Ishikawa (cell line): ENCODE data around the gene NKAPD1.

Source experiments
- CEBPB ChIP-seq: IDR thresholded peaks from 2 replicates; pipeline ENCODE4 v1.6.1; 2012
- CREB1 ChIP-seq: IDR thresholded peaks from 2 replicates; pipeline ENCODE4 v1.6.1; 2012; ENCODE audit warnings: low read depth
- EGR1 ChIP-seq: IDR thresholded peaks from 2 replicates; pipeline ENCODE4 v1.6.1; 2012
- EP300 ChIP-seq: IDR thresholded peaks from 2 replicates; pipeline ENCODE4 v1.6.1; 2012; ENCODE audit warnings: borderline replicate concordance
- FOXM1 ChIP-seq: IDR thresholded peaks from 2 replicates; pipeline ENCODE4 v1.6.1; 2012; ENCODE audit warnings: low read depth, borderline replicate concordance
- NFIC ChIP-seq: IDR thresholded peaks from 2 replicates; pipeline ENCODE4 v1.6.1; 2012
- RAD21 ChIP-seq: IDR thresholded peaks from 2 replicates; pipeline ENCODE4 v1.6.1; 2012; ENCODE audit warnings: low read depth
- REST ChIP-seq: IDR thresholded peaks from 2 replicates; pipeline ENCODE4 v1.6.1; 2012; ENCODE audit warnings: low read depth, mild to moderate bottlenecking
- TAF1 ChIP-seq: IDR thresholded peaks from 2 replicates; pipeline ENCODE4 v1.6.1; 2012; ENCODE audit warnings: low read depth, mild to moderate bottlenecking
- TCF12 ChIP-seq: IDR thresholded peaks from 2 replicates; pipeline ENCODE4 v1.6.1; 2012; ENCODE audit warnings: low read depth
- TEAD4 ChIP-seq: IDR thresholded peaks from 2 replicates; pipeline ENCODE4 v1.6.1; 2012
- USF1 ChIP-seq: IDR thresholded peaks from 2 replicates; pipeline ENCODE4 v1.6.1; 2012
- YY1 ChIP-seq: IDR thresholded peaks from 2 replicates; pipeline ENCODE4 v1.6.1; 2012; ENCODE audit warnings: low read depth
- ZBTB7A ChIP-seq: IDR thresholded peaks from 2 replicates; pipeline ENCODE4 v1.6.1; 2012; ENCODE audit warnings: low read depth

Gene NKAPD1

GRCh38 chr11:112100462-112100861 lies 26.4 kb downstream of the NKAPD1 start:
- TF ChIP-seq RAD21 (no peak), FOXM1 (no peak), EP300 (no peak)

GRCh38 chr11:112103446-112103845 lies 29.3 kb downstream of the NKAPD1 start:
- no peak for TF ChIP-seq ZBTB7A
- no peak for TF ChIP-seq USF1
- TF ChIP-seq FOXM1: no peak
- TF ChIP-seq NFIC: no peak
- no peak for TF ChIP-seq EGR1
- TF ChIP-seq EP300: no peak
- no peak for TF ChIP-seq TCF12
- no peak for TF ChIP-seq CREB1
- no peak for TF ChIP-seq REST
- TF ChIP-seq YY1: no peak
- no peak for TF ChIP-seq TAF1
- no peak for TF ChIP-seq RAD21

- no peak for TF ChIP-seq FOXM1
- TF ChIP-seq EP300: no peak
- no peak for TF ChIP-seq CREB1
- no peak for TF ChIP-seq YY1
- no peak for TF ChIP-seq TAF1
- TF ChIP-seq CEBPB: no peak
These were observed 32.0 kb downstream of the NKAPD1 start for GRCh38 chr11:112106070-112106469.

- no peak for TF ChIP-seq CEBPB
- TF ChIP-seq RAD21: peak; percentile 71
These were observed 39.7 kb downstream of the NKAPD1 start for GRCh38 chr11:112113539-112114457.

GRCh38 chr11:112114460-112114859 lies 40.4 kb downstream of the NKAPD1 start:
- no peak for TF ChIP-seq REST
- no peak for TF ChIP-seq ZBTB7A
- no peak for TF ChIP-seq FOXM1
- no peak for TF ChIP-seq USF1
- no peak for TF ChIP-seq EP300
- no peak for TF ChIP-seq TCF12
- TF ChIP-seq CEBPB: no peak
- TF ChIP-seq NFIC: no peak
- no peak for TF ChIP-seq TAF1

GRCh38 chr11:112115386-112115785 lies 41.3 kb downstream of the NKAPD1 start:
- TF ChIP-seq RAD21 (no peak), FOXM1 (no peak), REST (no peak), USF1 (no peak), TEAD4 (no peak), CREB1 (no peak), EGR1 (no peak), ZBTB7A (no peak), NFIC (no peak), YY1 (no peak)
